SK-N-SH treated with all-trans-retinoic acid at 6 μM for 48 hours (cell line): ENCODE results near the gene FAM174A.

Experiments
- PPARA ChIP-seq: fragments of 250-450 bp; sonication (Bioruptor Pico); IDR thresholded peaks from 2 replicates; pipeline ENCODE4 v1.5.0; 2020; ENCODE audit warnings: mild to moderate bottlenecking, borderline replicate concordance
- ZC3H10 ChIP-seq: fragments of 250-450 bp; sonication (Bioruptor Pico); IDR thresholded peaks from 2 replicates; pipeline ENCODE4 v1.5.1; 2021; ENCODE audit warnings: mild to moderate bottlenecking, moderate library complexity
- ZNF8 ChIP-seq: fragments of 450-650 bp; formaldehyde crosslinking; IDR thresholded peaks from 2 replicates; pipeline ENCODE4 v1.5.0; 2020; ENCODE audit warnings: mild to moderate bottlenecking, moderate library complexity
- TF ChIP-seq, protein P1 (sequence below): fragments of 250-450 bp; sonication (Bioruptor Pico); IDR thresholded peaks from 2 replicates; pipeline ENCODE4 v1.8.0; 2020; ENCODE audit warnings: mild to moderate bottlenecking, moderate library complexity, borderline replicate concordance

DNA sequence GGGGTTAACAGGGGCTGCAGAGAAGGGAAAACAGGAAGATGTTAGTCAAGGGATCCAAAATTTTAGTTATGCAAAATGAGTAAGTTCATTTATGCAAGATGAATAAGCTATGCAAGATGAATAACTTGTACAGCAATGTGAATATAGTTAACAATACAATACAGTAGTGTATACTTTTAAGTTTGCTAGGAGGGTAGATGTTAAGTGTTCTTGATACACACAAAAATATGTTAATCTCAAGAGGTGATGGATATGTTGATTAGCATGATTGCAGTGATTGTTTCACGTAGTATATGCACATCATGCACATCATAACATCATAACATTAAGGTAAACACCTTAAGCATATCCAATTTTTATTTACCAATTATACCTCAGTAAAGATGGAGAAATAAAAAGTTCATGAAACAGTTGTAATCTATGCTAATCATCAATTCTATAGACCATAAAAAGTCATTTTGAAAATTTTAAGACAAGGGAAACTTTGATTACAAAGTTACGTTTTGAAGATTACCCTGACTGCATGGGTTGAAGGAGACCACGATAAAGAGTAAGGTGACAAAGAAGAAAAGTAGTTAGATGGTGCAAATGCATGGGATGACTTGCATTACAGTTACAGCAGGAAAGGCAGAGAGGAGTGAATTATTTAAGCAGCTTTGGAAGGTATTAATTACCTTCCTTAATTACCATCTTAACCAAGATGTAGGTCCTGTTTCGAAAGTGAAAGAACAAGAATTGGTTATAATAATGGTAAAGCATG lies 31.4 kb downstream of the FAM174A start:
- no peak for TF ChIP-seq ZC3H10 (CRISPR knock-in tag)
- TF ChIP-seq, protein P1, sequence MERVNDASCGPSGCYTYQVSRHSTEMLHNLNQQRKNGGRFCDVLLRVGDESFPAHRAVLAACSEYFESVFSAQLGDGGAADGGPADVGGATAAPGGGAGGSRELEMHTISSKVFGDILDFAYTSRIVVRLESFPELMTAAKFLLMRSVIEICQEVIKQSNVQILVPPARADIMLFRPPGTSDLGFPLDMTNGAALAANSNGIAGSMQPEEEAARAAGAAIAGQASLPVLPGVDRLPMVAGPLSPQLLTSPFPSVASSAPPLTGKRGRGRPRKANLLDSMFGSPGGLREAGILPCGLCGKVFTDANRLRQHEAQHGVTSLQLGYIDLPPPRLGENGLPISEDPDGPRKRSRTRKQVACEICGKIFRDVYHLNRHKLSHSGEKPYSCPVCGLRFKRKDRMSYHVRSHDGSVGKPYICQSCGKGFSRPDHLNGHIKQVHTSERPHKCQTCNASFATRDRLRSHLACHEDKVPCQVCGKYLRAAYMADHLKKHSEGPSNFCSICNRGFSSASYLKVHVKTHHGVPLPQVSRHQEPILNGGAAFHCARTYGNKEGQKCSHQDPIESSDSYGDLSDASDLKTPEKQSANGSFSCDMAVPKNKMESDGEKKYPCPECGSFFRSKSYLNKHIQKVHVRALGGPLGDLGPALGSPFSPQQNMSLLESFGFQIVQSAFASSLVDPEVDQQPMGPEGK (CRISPR knock-in tag): no peak
- TF ChIP-seq ZNF8 (CRISPR knock-in tag): no peak
- no peak for TF ChIP-seq PPARA (CRISPR knock-in tag)
